GM19467 (cell line): Measurements from ENCODE around the gene PRND.
"Not testable (repeated sequence)": the region's sequence is repeated elsewhere in the genome, so short reads cannot be mapped to it uniquely, and the experiment has no call there.

ENCODE experiments used
- ATAC-seq: cut with Tn5 transposase; IDR thresholded peaks from one replicate; pipeline ENCODE4 v1.9.1; 2021; ENCODE audit warnings: mild to moderate bottlenecking, moderate library complexity; ENCODE audit not compliant: unreplicated experiment

The PRND gene

GRCh38 chr20:4736875-4737274 lies 15.2 kb downstream of the PRND start:
- no peak for ATAC-seq

GRCh38 chr20:4737857-4738627 lies 16.3 kb downstream of the PRND start:
- no peak for ATAC-seq

- ATAC-seq: no peak
These were observed 19.2 kb downstream of the PRND start for GRCh38 chr20:4740774-4741431.

- ATAC-seq: no peak
These were observed 27.1 kb downstream of the PRND start for GRCh38 chr20:4748847-4749246.

GRCh38 chr20:4749326-4749725 lies 27.6 kb downstream of the PRND start:
- ATAC-seq: no peak

- ATAC-seq: no peak
These were observed 28.7 kb downstream of the PRND start for GRCh38 chr20:4750381-4750780.

- ATAC-seq: not testable (repeated sequence)
These were observed 37.6 kb downstream of the PRND start for GRCh38 chr20:4759100-4759884.

GRCh38 chr20:4763261-4763660 lies 41.6 kb downstream of the PRND start:
- ATAC-seq: no peak

- no peak for ATAC-seq
These were observed 42.2 kb downstream of the PRND start for GRCh38 chr20:4763723-4764510.

- ATAC-seq: no peak
These were observed 43.1 kb downstream of the PRND start for GRCh38 chr20:4764805-4765204.

GRCh38 chr20:4765681-4766080 lies 44.0 kb downstream of the PRND start:
- ATAC-seq: no peak

GRCh38 chr20:4766631-4767030 lies 44.9 kb downstream of the PRND start:
- ATAC-seq: no peak

GRCh38 chr20:4767084-4767483 lies 45.4 kb downstream of the PRND start:
- no peak for ATAC-seq

- no peak for ATAC-seq
These were observed 47.6 kb downstream of the PRND start for GRCh38 chr20:4769328-4769727.

- no peak for ATAC-seq
These were observed 48.3 kb downstream of the PRND start for GRCh38 chr20:4770026-4770425.

- no peak for ATAC-seq
These were observed 49.3 kb downstream of the PRND start for GRCh38 chr20:4771004-4771403.

GRCh38 chr20:4772132-4772531 lies 50.4 kb downstream of the PRND start:
- no peak for ATAC-seq

GRCh38 chr20:4773014-4773413 lies 51.3 kb downstream of the PRND start:
- not testable (repeated sequence) for ATAC-seq

- ATAC-seq: no peak
These were observed 52.0 kb downstream of the PRND start for GRCh38 chr20:4773736-4774135.

- ATAC-seq: no peak
These were observed 52.5 kb downstream of the PRND start for GRCh38 chr20:4774207-4774606.
